KG1 (cell line): ENCODE measurements around the gene GPR3.
"Not testable (repeated sequence)": the region's sequence is repeated elsewhere in the genome, so short reads cannot be mapped to it uniquely, and the experiment has no call there.

Experiments used
- DNase-seq: peaks from one replicate; lab custom pipeline; 2025; lab: John Stamatoyannopoulos, UW

GPR3 gene

DNA sequence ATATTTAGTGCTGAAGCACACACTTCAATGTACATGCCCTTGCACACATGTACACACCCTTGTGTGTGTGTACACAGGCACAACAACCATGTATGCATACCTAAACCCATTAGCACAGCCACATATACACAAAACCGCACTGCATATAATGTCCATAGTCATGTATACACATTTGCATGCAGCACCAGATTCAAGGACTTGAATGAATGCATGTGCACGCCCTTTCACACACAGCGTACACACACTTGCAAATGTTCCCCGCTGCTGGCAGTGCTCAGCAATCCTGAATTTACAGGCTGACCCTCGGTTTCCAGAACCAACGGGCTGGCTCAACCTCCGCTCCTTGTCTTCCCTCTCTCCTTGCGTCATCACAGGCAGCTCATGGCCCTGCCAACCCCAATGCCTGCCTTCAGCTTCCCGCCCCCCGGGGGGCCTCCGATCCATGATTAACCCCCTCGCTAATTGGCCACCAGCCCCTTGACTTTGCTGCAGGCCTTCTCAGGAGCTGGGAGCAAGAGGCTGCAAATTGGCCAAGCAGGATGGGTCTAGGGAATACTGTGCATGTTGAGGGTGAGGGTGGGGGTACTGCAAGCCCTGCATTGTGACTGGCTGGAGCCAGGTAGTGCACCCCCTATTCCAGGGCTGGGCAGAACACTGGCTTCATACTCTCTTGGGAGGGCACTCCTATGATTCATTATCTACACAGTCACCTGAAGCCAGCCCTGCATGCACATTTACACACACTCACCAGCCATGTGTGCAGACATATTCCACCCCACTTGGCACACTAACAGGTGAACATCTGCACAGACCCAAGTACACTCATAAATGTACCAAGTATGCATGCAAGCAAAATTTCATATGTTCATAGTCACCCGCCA, 7.9 kb downstream of the GPR3 start:
- no peak for DNase-seq

GRCh38 chr1:27400963-27401341, 8.5 kb downstream of the GPR3 start:
- DNase-seq, result no peak

DNA sequence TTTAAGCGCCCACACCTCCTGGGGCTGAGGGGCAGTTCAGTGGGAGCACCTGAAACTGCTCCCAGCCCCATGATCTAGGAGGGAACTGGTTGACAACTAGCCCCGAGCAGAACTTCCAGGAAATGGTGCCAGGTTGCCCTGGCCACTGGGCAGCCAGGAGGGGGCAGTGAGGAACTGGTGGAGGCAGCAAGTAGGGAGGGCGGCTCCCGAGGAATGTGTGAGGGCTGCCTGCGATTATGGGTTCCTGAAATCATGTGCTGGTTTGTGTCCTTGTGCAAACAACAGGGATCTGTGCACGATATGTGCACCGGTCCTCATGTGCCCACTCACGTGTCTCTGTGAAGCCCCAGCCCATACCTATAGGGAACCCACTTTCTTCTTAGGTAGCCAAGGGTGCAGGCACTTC, 9.9 kb downstream of the GPR3 start:
- DNase-seq, result no peak

GRCh38 chr1:27403065-27403726, 10.8 kb downstream of the GPR3 start:
- DNase-seq, result peak; percentile 70

DNA sequence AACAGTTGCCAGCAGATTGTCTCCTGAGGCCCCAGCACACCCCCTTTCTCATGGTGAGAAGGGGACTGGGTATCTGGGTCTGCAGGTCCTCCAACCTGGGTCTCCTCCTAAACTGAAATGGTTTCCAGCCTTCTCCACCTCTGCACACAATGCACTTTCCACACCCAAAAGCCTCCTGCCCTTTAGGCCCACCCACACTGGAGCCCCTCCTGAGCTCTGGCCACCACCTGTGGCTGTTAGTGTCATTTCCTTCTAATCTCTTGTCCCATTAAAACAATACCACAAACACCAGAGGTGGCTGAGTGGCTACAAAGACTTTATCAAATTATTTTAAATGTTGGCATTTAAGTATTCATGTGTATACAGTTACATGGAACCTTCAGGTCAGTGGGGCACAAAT, 11.5 kb downstream of the GPR3 start:
- peak; percentile 8 for DNase-seq

- DNase-seq, result no peak
Measured at GRCh38 chr1:27405074-27405473, 12.7 kb downstream of the GPR3 start.

DNA sequence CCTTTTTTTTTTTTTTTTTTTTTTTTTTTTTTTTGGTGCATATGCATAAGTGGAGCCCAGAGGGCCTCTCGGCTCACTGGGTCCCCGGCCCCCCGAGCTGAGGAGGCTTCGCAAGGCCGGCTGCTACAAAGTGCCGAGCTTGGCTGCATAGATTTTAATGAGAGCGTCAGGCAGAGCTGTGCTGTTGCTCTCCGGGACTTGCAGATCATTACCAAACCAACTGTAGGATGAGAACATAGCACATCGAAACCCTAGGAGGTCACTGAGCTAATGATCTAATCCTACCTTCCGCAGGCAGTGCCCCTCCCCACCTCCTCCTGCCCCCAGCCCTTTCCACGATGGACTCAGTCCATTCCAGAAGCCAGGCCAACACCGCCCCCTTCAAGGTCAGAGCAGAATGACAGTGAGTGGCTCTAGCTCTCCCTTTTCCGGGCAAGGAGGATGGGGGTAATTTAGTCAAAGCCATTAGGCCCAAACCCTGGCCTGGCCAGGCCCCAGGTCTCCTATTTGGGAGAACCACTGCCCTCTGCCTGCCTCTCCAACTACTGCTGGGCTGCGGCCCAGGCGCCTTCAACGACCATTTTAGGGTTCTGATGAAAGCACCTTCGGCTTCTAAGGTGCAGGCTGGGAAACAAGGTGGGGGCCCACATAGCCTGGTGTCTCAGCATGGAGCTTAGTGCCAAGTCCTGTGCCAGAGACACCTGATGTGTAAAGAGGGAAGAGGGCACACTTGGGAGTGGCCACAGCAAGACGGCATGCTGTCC, 13.4 kb downstream of the GPR3 start:
- DNase-seq, result not testable (repeated sequence)

- DNase-seq, result no peak
Measured at GRCh38 chr1:27406362-27406680, 13.9 kb downstream of the GPR3 start.

- not testable (repeated sequence) for DNase-seq
Measured at GRCh38 chr1:27406791-27407190, 14.4 kb downstream of the GPR3 start.

GRCh38 chr1:27408151-27408550, 15.7 kb downstream of the GPR3 start:
- no peak for DNase-seq

DNA sequence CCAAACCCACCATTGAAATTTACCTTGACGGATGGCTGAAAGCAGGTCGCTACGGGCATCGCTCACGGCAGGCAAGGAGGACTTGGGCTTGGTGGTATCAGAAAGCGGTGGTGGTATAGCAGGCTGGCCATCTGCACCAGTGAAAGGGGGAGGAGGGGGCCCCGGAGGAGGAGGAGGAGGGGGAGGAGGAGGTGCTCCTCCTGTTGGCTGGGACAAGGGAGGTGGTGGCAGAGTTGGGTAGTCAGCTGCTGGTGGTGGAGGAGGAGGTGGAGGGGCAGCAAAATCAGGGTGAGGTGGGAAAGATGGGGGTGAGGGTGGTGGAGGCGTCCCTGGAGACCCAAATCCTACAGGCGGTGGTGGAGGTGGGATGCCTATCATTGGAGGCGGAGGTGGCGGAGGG, 17.2 kb downstream of the GPR3 start:
- DNase-seq, result no peak

- DNase-seq, result no peak
Measured at GRCh38 chr1:27410709-27411108, 18.3 kb downstream of the GPR3 start.

- no peak for DNase-seq
Measured at GRCh38 chr1:27412502-27412901, 20.1 kb downstream of the GPR3 start.

DNA sequence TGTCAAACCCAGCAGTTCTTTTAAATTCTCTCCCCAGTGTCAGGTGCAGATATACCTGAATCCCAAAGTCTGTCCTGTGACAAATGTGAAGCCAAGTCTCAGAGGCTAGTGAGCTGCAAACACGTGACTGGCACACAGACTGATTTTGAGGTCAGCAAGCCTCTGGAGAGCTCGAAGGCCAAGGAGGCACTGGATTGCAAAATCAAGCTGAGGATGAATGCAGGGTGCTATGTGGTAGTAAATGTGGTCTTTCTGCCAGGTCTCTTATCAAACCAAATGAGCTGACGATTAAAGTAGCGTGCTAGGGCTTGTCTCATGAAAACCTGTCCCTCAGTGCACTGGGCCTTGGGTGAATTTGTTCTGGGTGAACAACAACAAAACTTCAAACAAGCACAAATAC, 20.6 kb downstream of the GPR3 start:
- no peak for DNase-seq

GRCh38 chr1:27414091-27414490, 21.7 kb downstream of the GPR3 start:
- DNase-seq, result no peak

GRCh38 chr1:27416387-27417111, 24.1 kb downstream of the GPR3 start:
- peak; percentile 11 for DNase-seq

GRCh38 chr1:27417713-27418112, 25.3 kb downstream of the GPR3 start:
- DNase-seq, result no peak

DNA sequence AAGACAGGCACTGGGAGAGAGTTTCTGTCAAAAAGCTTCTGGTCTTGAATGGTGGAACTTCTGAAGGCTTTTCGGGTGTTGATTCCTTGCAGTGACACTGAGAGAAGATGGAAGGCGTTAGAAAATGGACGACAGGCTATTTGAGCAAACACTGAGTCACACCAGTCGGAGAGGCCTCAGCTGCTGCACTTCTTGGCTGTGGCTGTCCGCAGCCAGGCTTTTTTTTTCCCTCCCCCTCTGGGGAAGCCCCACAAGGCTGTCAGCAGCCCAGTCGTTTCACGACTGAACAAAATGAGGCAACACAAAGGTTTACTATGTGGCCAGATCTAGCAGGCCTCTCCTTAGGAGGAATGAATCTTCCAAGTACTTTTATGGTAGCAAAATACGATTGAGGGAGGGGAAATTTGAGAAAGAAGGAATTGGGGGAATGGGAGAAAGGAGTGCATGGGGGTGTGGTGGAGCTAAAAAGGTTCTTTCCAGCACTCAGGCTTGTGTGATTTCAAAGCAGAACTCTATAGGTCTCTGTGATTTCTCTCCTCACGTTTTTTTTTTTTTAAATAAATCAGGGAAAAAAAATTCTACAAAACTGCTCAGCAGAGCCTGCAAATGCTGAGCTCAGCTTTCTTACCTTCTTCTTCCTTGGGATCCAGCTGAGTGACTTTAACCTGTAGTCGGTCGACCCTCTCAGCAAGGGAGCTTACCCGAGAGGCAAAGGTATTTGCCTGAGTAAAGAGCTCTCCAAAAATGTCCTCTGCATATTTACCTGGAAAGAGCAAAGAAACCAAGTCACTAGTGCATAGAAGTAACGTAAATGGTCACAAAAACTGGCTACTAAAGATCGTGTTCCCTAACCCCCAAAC, 26.1 kb downstream of the GPR3 start:
- DNase-seq, result no peak

DNA sequence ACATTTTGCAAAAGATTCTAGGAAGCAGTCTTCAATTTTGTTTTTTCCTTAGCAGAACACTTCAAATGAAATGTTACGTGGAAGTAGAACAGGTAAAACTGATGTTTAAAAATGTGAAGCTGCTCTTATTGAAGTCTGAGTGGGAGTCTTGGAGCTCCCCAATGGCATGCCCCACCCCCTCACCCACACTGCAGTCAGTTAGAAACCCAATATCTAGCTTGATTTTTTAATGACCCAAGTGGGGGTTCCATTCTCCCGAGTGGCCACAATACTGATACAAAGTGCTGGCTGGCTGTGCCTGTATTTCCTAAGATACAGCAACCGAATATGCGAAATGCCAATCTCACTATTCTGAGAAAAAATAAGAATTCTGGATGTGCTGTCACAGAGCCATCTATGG, 31.3 kb downstream of the GPR3 start:
- DNase-seq, result no peak

DNA sequence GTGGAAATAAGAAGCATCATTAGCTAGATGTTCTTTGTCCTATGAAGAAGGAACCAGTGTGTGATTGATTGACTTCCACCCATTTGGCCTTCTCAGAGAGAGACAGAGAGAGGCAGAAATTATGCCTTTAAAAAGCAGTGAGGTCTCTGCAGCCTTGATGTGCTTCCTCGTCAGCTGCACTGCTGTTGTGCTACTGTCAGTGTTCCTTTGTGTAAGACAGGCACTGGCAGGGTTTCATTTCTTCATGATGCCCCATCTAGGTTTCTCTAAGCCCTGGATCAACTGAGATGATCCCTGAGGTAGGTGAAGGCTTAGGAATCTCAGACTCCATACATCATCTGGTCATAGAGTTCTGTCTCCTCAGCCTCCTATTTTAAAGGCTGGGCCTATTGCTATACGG, 34.9 kb downstream of the GPR3 start:
- DNase-seq, result no peak

DNA sequence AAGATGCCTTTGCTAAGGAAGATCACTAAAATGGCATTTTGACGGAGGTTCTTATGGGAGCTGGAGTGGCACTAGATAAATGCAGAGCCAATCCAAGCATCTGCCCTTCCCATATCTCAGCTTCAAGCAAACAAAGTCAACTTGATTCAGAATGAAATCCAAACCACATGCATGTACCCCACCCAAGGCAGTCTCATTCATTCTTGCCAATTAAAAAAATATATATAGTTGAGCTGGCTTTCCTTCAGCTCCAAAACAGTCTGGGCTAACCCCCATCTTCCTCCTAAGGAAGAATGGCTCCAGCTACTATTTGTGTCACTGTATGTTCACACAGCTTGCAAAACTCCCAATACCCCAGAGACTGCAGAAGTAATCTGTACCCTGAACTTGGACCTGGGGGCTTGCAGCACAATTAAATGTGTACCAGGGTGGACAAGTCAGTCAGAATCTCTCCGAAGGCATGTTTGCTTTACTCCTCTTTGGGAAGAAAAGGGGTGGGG, 35.4 kb downstream of the GPR3 start:
- DNase-seq, result no peak
